ENCODE data around the gene PODNL1.

- TF ChIP-seq CTCF (IDR thresholded peaks at IDR 0.05) (peak in 1 of 3 donors; percentile 15), POLR2A (IDR thresholded peaks at IDR 0.05) (peak; percentile 16), POLR2AphosphoS5 (IDR thresholded peaks at IDR 0.05) (peak; percentile 36 to 74 (median 57))
These were observed 32.3 kb downstream of the PODNL1 start, which contains the start of the genes BRME1 and CC2D1A for GRCh38 chr19:13905634-13906520.

All from breast epithelium (tissue), 3 donors.